NCI-H82 (cell line): ENCODE results near the gene MSI2.

Experiments used
- DNase-seq: peaks from one replicate; lab custom pipeline; 2025; lab: John Stamatoyannopoulos, UW

MSI2 gene

GRCh38 chr17:57721967-57722703, 465.8 kb downstream of the MSI2 start:
- DNase-seq = no peak

GRCh38 chr17:57722704-57723043, 466.4 kb downstream of the MSI2 start:
- no peak for DNase-seq

- no peak for DNase-seq
Measured at GRCh38 chr17:57723427-57724025, 467.2 kb downstream of the MSI2 start.

DNA sequence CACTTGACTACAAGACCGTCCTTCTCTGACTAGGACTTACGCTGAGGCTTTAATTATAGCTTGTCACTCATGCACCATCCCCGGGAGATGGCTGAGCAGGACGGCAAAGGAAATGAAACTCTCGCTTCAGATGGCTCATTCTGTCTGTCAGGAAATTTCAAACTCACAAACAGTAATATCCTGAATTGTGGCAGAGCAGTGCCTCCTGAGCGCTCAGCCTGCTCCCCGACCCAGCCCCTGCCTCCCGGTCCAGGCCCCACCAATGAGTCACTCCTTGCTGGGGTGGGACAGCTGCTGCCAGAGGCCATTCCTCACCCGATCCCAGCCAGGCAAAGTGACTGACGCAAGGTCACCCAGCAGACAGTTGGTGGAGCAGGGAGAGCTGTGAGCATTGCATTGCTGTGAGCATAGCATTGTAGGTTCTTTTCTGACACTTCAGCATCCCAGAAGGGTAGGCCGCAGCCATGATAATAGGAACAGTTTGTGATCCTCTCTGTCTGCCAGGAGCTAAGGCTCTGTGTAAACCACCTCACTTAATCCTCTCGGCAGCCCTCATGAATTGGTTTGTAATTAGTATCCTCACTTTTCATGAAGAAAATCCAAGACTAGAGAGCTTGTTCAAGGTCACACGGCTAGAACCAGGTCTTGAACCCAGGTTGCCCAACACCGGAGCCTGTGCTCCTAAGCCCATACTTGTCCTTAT, 467.9 kb downstream of the MSI2 start:
- DNase-seq = peak; percentile 77

GRCh38 chr17:57724729-57725125, 468.4 kb downstream of the MSI2 start:
- no peak for DNase-seq

GRCh38 chr17:57726213-57726790, 470.0 kb downstream of the MSI2 start:
- DNase-seq = peak; percentile 67

DNA sequence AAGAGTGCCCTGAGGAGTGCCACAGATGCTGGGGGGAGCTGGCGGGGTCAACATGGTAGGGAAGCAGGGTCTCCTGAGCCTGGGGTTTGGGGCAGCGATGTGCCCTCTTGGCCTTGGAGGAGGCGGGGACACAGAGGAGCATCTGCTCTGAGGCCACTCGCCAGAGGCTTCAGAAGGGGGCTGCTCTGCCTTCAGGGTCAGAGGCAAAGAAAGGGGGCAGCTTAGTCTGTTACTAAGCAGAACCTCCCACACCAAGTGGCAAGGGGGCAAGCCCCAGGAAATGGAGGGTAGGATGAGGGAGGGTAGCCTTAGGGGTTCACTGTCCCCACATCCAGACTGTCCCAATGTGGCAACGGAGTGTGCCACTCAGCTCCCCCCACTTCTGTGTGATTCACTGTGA, 470.5 kb downstream of the MSI2 start:
- no peak for DNase-seq

DNA sequence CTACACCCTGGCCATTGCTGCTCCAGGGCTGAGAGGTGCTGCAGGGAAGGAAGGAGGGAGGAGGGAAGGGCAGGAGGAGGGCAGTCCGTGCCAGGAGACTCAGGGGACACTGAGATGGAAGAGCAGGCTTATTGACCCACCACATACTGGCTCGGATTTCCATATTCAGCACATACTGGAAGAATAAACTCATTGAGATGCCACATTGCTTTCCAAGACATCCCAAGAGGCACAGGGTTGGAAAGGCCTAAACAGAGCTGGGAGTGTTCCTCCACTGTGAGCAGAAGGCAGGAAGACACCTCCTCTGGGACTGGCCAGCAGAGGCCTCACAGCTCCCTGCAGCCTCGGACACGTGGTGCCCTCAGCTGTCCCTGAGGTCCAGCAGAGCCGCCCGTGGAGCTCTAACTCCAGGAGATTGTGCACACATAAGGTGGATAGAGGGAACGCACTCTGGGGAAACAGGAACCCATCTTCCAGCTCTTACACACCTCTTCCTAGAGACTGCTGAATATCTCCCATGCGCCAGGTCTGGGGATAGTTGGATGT, 471.4 kb downstream of the MSI2 start:
- no peak for DNase-seq

- DNase-seq = no peak
Measured at GRCh38 chr17:57730026-57730701, 473.8 kb downstream of the MSI2 start.

DNA sequence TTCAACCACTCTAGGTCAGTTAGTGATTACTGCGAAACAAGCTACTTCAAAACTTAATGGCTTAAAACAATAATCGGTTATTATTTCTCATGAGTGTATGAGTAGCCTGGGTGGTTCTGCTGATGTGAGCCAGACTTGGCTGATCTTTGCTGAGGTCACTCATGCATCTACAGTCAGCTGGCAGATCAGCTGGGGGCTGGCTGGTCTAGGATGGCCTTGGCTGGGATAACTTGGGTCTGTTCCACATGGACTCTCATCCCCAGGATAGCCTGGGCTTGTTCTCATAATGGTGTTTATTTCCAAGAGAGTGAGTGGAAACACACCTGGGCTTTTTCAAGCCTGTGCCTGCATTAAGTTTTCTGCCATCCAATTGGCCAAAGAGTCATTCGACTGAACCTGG, 475.7 kb downstream of the MSI2 start:
- DNase-seq = no peak

DNA sequence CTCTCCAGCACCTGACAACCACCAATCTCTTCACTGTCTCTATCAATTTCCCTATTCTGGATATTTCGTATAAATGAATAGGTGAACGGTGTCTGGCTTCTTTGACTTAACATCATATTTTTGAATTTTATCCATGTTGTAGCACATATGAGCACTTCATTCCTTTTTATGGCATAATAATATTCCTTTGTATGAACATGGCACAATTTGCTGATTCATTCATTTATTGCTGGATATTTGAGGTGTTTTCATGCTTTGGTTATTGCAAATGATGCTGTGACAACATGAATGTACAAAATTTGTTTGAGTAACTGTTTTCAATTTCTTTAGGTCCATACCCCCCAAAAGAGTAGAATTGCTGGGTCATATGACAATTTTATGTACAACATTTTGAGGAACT, 476.8 kb downstream of the MSI2 start:
- no peak for DNase-seq
